Activated gamma-delta T cell (primary cell): ENCODE measurements around the gene ITPRIPL1.
A peak's percentile ranks its signal among the peaks of the same experiment; 100 is the strongest.
"Not testable (repeated sequence)": the region's sequence is repeated elsewhere in the genome, so short reads cannot be mapped to it uniquely, and the experiment has no call there.

Source experiments
- DNase-seq: peaks from one replicate; lab custom pipeline; 2025; lab: John Stamatoyannopoulos, UW
- total RNA-seq, 2 donors: gene quantifications; one replicate each; lab custom pipeline; 2026; lab: John Stamatoyannopoulos, UW

The ITPRIPL1 gene
- total RNA-seq: 28.4 to 46.3 reads per million in 2 donors

DNA sequence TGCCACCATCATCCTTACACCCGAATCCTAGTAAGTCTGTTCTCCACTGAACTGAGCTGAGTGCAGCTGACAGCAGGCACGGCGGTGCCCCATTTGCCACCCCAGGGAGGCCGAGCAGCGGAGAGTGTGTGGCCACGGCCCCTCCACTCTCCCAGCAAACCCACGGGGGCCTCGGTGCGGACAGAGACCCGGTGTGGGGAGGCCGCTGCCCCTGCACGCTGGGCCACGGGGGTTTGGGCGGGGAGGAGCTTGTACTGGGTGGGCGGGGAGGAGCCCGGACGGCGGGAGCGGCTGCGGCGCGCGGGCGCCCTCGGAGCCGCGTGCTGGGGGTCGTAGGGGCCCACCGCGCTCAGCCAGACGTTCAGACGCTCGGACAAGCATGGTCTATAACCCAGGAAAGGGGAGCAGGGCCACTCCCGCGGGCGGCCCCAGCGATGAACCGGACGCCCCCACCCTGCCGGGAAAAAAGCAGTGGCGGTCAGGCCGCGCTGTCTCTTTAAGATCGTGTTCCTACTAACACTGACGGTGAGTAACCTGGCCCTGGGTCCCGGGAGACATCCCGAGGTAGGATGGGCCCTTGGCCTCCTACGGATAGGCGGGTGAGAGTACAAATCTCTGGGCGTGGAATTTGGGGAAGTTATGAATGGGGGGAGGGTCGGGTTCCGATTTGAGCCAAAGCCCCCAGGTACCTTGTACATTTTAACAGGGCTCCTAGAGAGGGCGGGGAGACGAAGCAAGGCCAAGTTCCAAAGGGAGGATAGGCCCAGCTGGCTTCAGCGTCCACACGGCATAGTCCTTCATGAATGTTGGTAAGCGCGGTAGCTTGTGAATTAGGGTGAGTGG is at the start of gene ITPRIPL1:
Gene ITPRIPL1, plus strand, starts transcription at position 277 of the 843 bp plus-strand sequence. Its CDS starts 523 bp downstream, at position 800.
- peak; percentile 27 for DNase-seq

DNA sequence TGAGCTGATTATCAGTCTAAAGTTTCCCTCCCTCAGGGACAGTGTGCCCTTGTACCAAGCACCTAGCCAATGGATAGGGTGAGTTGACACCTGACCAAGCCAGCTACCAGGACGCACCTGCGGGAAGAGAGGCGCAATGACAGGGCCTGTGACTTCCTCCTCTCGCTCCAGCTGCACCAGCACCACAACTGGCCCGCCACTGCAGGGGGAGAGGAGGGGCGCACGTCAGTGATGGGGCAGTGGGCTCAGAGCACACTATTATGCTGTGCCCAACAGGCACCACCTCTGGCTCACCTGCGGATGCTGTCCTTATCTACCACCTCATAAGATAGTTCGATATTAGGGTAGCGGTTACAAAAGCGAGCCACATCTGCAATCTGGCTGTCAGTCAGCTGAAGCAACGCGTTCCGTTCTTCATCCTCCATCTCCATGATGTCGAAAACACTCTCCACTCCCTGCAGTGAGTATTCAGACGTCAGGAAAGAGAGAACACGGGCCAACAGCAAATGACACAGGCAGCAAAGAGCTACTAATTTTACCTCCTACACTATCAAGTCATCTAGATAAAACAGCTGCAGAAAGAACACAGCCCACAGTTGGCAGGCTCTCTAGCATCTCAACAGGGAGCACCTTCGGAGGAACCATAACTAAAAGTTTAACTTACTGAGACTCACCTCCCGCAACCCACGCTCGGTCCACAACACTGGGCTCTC is 48.2 kb upstream of the ITPRIPL1 start:
- no peak for DNase-seq

DNA sequence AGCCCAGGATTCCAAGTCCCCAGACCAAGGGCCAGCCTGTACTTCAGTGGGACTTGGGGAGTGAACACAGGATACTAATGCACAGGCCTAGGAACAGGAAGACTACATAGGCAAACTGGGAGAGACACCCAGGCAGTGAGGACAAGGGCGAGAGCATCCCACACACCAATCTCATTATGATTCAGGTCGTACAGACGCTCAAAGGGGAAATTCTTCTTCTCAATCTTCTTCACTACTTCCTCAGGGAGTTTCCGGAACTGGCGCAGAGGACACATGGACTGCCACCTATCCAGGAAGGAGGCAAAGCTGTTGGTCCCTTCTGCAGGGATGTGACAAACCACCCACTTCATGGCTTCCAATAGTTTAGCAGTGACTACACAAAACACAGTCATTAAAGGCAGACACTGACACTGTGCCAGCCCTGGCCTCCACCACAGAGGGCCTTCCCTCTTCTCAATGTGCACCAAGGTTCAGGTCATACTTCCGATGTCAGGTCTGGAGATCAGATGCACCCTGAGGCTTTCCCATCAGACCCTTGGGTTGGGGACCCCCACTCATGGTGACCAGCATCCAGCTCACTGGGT is 37.8 kb upstream of the ITPRIPL1 start:
- DNase-seq: no peak

GRCh38 chr2:96291751-96292150 is 33.4 kb upstream of the ITPRIPL1 start:
- no peak for DNase-seq

DNA sequence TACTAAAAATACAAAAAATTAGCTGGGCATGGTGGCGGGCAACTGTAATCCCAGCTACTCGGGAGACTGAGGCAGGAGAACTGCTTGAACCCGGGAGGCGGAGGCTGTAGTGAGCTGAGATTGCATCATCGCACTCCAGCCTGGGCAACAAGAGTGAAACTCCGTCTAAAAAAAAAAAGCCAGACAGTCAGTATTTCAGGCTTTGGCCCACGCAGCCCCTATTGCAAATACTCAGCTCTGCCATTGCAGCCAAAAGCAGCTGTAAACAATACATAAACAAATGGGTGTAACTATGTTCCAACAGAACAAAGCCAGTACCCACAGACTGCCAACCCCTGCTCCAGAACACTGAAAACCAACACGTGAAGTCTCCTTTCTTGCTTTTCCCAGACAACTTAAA is 30.8 kb upstream of the ITPRIPL1 start:
- not testable (repeated sequence) for DNase-seq

DNA sequence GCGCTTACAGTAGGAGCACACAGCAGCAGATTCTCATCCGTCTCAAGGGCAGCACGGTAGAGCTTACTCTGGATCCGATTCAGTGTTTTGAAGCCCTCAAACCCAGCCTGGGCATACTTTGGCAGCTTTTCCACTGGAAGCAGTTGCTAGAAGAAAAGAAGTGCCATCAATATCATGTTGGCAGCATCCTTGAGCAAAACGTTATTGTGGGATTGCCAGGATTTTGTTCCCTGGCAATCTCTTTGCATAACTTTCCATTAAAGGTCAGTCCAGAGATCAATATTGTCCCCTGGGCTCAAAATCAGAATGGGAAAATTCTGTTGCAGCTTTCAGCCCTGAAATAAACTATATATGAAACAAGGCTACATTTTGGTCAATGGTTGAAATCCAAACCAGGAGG is 28.2 kb upstream of the ITPRIPL1 start:
- no peak for DNase-seq

DNA sequence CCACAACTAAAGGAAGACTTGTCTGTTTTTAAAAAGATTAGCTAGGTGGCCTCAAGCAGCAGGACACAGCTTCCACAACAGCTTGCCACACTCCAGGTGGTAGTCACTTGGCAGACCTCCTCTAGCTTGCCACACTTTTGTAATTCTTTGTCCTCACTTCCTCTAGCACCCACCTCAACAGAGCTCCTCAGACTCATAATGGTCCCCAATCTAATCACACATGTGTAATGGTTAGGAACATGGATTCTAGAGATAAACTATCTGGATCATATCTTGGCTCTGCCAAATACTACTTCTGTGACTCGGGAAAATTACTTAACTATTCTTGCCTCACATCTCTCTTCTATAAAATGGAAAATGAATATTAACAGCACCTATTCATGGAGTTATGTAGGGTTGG is 23.3 kb upstream of the ITPRIPL1 start:
- DNase-seq: no peak

DNA sequence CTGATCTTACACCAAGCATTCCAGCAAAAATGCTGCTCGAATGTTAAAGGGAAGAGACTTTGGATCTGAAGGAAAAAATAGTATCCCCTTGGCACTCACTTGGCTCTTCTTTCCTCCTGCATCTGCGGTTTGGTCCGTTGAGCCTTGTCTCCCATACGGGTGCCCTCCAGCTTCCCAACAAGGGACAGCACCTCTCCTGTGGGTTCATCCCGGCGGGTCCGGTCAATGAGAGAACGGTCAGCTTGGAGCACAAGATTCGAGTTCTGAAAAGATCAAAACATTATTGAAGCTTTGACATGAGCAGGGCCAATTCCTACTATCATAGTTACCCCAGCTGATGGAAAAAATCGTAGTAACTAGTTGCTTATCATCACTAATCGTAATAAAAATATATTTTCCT is 20.5 kb upstream of the ITPRIPL1 start:
- DNase-seq: no peak

GRCh38 chr2:96305091-96305978 is 19.8 kb upstream of the ITPRIPL1 start, which contains the start of gene SNRNP200:
Gene SNRNP200 (minus strand): TSS chr2:96305546. CDS start chr2:96305437, 109 bp downstream.
- DNase-seq: peak; percentile 84

DNA sequence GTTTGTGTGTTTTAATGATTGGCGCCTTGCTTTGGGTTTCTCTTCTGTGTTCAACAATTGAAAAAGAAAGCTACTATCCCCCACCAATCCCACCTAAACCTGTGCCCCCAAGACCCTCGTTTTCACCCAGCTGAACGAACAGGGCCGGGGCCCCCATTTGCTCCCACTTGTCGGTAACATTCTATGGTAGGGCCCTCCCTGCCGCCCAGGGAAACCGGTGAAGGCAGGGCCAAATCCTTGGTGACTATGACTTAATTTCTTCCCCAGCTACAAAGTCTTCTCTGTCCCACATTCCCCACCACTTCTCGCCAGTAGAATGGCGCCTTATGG is 19.2 kb upstream of the ITPRIPL1 start:
- DNase-seq: no peak

- no peak for DNase-seq
These were observed 18.7 kb upstream of the ITPRIPL1 start for GRCh38 chr2:96306370-96306769.

- no peak for DNase-seq
These were observed 16.9 kb upstream of the ITPRIPL1 start for GRCh38 chr2:96308248-96308647.

DNA sequence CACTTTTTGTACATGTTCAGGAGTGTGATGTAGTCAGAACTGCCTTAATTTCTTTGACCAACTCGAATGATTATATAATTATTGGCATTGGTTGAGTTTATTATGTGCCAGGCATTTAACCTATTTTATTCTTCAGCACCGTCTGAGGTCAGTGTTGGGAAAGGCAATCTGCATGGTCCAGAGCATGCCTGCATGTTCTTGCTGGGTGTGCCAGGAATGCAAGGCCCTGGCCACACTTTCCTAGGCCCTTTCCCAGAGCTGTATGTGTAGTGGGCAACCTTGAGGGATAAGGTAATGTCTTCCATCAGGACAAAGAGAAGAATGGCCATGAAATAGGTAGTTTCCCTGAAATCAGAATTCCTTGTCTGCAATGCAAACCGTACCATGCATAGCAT is 10.1 kb upstream of the ITPRIPL1 start:
- DNase-seq: no peak

- DNase-seq: no peak
These were observed 9.6 kb upstream of the ITPRIPL1 start for GRCh38 chr2:96315400-96316071.

DNA sequence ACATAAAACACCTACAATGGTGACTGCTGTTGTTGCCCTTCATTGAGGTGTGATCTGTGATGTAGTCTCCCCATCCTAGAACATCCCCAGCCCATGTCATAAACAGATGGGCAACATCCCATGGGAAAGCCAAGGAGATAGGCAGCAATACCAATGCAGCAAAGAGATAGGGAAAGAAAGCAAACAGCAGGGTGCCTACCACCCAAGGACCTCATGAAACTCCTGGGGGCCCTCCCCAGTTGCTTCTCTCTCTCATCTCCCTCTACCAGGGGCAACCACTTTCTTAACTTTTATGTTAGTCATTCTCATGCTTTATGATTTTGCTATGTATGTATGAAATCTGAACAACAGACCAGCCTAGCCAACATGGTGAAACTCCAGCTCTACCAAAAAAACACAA is 8.1 kb upstream of the ITPRIPL1 start:
- no peak for DNase-seq

DNA sequence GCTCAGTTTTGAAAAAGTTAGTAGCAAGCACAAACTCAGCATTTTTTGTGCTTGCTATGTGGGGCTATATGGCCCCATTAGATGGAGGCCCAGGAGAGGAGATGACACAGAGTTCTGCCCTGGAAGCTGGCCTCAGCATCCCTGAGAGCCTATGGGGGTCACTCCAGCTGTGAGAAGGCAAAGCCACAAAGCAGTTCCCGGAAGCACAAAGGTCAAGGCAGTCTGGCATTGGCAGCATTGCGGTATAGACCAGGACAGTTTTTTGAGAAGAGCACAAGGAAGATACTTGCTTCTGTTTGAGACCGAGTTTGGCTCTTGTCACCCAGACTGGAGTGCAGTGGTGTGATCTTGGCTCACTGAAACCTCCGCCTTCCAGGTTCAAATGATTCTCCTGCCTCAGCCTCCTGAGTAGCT is 7.5 kb upstream of the ITPRIPL1 start:
- no peak for DNase-seq

DNA sequence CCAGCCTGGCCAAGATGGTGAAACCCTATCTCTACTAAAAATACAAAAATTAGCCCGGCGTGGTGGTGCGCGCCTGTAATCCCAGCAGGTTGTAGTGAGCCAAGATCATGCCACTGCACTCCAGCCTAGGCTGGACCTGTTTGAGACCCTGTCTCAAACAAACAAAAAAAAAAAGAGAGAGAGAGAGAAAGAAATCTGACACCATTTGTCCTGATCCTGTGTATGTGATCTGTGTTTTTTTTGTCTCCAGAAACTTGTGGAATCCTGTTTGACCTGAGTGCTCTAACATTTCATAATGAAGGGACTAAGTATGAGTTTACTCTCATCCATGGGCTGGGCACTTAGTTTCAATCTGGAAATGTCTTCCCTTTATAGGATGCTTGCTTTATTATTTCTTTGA is 6.4 kb upstream of the ITPRIPL1 start:
- no peak for DNase-seq

DNA sequence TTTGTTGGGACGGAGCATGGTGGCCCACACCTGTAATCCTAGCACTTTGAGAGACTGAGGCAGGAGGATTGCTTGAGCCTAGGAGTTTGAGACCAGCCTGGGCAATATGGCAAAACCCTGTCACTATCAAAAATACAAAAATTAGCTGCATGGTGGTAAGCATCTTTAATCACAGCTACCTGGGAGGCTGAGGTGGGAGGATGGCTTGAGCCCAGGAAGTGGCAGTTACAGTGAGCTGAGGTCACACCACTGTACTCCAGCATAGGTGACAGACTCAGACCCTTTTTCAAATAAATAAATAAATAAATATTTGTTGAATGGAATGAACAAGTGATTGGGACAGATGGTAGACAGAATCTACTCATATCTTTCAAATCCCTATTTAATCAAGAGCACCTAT is 5.7 kb upstream of the ITPRIPL1 start:
- DNase-seq: no peak

DNA sequence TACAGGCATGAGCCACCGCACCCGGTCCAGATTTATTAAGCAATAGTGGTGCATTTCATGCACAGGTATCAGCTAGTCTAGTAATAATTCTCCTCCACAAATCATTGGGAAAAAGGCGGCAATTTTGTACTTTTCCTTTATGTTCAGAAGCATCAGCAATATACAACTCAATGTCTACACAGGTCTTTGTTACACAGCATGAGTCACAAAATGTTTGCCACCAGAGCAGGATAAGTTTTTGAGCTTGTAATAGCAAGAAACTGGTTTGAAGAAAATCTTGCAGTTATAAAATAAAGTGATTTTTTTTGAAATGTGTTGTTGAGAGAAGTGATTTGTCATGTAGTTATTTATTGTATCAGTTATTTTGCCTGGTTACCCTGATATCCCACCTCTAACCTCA is 4.8 kb upstream of the ITPRIPL1 start:
- DNase-seq: no peak

DNA sequence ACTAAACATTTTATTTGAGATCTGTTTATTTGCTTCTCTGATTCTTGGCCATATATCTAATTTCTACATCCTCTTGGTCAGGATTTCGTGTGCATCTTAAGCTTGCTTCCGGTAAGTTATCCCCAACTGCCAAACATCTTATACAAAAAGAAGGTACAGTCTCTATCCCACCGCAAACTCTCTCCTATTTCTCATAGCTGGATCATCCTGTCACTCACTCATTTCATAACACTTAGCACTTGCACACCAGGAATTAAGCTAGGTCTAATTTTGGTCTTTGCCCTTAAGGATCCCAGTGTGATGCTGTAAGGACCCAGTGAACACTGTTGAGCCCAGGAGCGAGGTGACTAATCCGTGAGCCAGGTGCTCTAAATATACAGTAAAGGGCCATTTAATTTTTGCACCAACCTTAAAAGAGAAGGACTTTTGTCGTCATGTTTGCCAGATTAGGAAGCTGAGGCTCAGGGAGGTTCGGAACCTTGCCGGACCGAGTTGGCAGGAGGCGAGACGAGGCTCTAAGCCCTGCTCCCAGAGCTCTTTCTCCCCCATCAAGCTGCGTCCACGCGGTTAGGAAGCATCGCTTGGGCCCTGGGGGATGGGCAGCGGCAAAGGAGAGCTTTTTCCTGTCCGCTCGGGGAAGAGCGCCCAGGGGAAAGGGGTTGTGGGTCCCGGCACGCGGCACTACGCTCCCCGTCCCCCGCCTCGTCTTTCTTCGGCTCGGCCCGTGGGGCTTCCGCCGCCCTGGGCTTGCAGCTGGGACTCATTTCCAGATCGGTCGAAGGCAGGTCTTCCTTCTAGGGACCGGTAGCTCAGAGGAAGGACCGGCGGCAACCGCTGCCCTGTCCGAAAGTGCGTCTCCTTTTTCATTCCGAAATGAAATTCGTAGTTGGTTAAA is 4.1 kb upstream of the ITPRIPL1 start:
- no peak for DNase-seq
